Endodermal cell (in vitro differentiated cells): ENCODE data around the gene D2HGDH. TPM values are rescaled to one million over a fixed set of nuclear protein-coding genes. Genes with fewer than 3 reads are reported as not detected.

Source experiments
- DNase-seq: peaks from one replicate; pipeline ENCODE4 v3.0.0-alpha.2; 2017
- H3K27ac ChIP-seq: 2 replicates; pipeline ENCODE4 v1.5.1; 2013; ENCODE audit warnings: mild to moderate bottlenecking, low read depth, low read length, moderate library complexity
- H3K27me3 ChIP-seq: 2 replicates; pipeline ENCODE4 v1.6.1; 2013; ENCODE audit warnings: mild to moderate bottlenecking, low read length, moderate library complexity; ENCODE audit not compliant: insufficient read depth, control insufficient read depth, poor library complexity, severe bottlenecking
- H3K36me3 ChIP-seq: 2 replicates; pipeline ENCODE4 v1.7.0; 2013; ENCODE audit warnings: mild to moderate bottlenecking, low read length, moderate library complexity; ENCODE audit not compliant: control insufficient read depth, insufficient read depth
- H3K4me1 ChIP-seq: one replicate; pipeline ENCODE4 v1.7.0; 2013; ENCODE audit warnings: low read length; ENCODE audit not compliant: control insufficient read depth, insufficient read depth
- H3K4me3 ChIP-seq: 2 replicates; pipeline ENCODE4 v1.5.1; 2013; ENCODE audit warnings: mild to moderate bottlenecking, low read length, moderate library complexity
- H3K9ac ChIP-seq: 2 replicates; pipeline ENCODE4 v1.6.1; 2013; ENCODE audit warnings: mild to moderate bottlenecking, low read length, moderate library complexity; ENCODE audit not compliant: poor library complexity, severe bottlenecking; ENCODE audit errors: extremely low read depth
- H3K9me3 ChIP-seq: 2 replicates; pipeline ENCODE4 v1.6.1; 2013; ENCODE audit warnings: mild to moderate bottlenecking, low read length, moderate library complexity; ENCODE audit not compliant: control insufficient read depth
- H3K27ac Mint-ChIP-seq: 2 replicates; pipeline ENCODE4 v1.8.0; 2020; ENCODE audit warnings: mixed read lengths
- H3K27me3 Mint-ChIP-seq: 2 replicates; pipeline ENCODE4 v1.8.0; 2021; ENCODE audit warnings: mild to moderate bottlenecking, mixed read lengths; ENCODE audit not compliant: insufficient read depth
- H3K36me3 Mint-ChIP-seq: 2 replicates; pipeline ENCODE4 v1.8.0; 2020; ENCODE audit warnings: low read depth, mixed read lengths
- H3K4me1 Mint-ChIP-seq: 2 replicates; pipeline ENCODE4 v1.8.0; 2020; ENCODE audit warnings: mixed read lengths
- H3K4me3 Mint-ChIP-seq: 2 replicates; pipeline ENCODE4 v1.8.0; 2020; ENCODE audit warnings: mild to moderate bottlenecking, moderate library complexity, mixed read lengths
- H3K9me3 Mint-ChIP-seq: 2 replicates; pipeline ENCODE4 v1.8.0; 2020; ENCODE audit warnings: mild to moderate bottlenecking, mixed read lengths
- WGBS, 2 experiments: methylation state at CpG; one replicate each; pipeline versions ENCODE4 v1.1.5 to v1.1.7; 2013; ENCODE audit warnings: missing lambda C conversion rate in 2 of 2, mixed read lengths in 1 of 2; ENCODE audit not compliant: insufficient coverage in 1 of 2, insufficient read length in 1 of 2; 5-methylcytosine and 5-hydroxymethylcytosine counted together
- total RNA-seq, 2 donors: library from RNA; stranded (reverse); fragmentation: NEBNext Ultra II Directional in 1 of 2; extraction: Animal tissue kit (Norgen Biotek cat#: 25700) in 1 of 2; gene quantifications; 2 replicates in 1 of 2; 3 replicates in 1 of 2; pipeline ENCODE4 v1.2.1, GENCODE V29; 2021
- TF ChIP-seq, protein P1 (sequence below): fragments of 200-600 bp; sonication (generic); conservative IDR thresholded peaks from 2 replicates; pipeline ENCODE4 v1.5.0; 2021; ENCODE audit warnings: antibody characterized with exemption, mild to moderate bottlenecking

The D2HGDH gene
- total RNA-seq, 2 donors from 2014 or later = 25.1 to 34.8 TPM

DNA sequence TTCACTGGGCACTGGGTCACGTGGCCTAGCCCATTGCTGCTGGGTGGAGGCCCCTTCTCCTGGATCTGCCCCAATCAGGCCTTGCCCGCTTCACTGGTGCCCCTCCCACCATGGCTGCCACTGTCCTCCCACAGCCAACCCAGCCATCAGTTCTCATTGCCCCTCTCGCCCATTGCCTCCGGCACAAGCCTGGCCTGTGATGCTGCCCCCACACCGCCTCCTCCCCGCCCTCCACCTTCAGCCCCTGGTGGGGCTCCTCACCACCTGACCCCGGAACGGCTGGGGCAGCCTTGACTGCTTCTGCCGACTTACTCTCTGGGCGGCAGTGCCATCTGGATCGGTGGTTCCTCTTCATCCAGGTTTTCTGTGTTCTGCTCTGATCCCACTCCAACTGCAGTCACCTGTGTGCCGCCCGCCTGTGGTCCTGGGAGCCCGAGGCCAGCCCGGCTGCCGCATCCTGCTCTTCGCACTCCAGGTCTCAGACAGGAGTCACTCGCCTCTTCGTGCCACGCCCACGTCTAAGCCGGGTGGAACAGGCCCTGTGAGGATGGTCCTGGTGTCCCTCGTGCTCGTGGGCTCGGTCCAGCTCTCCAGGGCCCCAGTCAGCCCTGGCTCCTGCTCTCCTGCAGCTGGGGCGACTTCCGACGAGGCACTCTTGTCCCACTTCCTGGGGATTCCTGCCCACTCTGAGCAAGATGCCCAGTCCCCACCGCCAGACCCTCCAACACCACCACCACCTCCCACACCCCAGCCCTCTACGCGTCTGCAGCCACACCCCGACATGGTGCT, 14.2 kb downstream of the D2HGDH start:
- Mint-ChIP-seq H3K27ac (no peak overlapping the region), H3K4me3 (no peak overlapping the region), H3K4me1 (no peaks in the 10 kb centered on the region), H3K9me3 (peaks cover 15% of the 10 kb centered on the region), H3K36me3 (peaks cover 56% of the 10 kb centered on the region), H3K27me3 (no peaks in the 10 kb centered on the region)
- H3K27me3 ChIP-seq = no peaks in the 10 kb centered on the region
- H3K27ac ChIP-seq = no peak overlapping the region
- peaks cover 7% of the 10 kb centered on the region for H3K9me3 ChIP-seq
- H3K4me1 ChIP-seq = no peaks in the 10 kb centered on the region
- TF ChIP-seq, protein P1, sequence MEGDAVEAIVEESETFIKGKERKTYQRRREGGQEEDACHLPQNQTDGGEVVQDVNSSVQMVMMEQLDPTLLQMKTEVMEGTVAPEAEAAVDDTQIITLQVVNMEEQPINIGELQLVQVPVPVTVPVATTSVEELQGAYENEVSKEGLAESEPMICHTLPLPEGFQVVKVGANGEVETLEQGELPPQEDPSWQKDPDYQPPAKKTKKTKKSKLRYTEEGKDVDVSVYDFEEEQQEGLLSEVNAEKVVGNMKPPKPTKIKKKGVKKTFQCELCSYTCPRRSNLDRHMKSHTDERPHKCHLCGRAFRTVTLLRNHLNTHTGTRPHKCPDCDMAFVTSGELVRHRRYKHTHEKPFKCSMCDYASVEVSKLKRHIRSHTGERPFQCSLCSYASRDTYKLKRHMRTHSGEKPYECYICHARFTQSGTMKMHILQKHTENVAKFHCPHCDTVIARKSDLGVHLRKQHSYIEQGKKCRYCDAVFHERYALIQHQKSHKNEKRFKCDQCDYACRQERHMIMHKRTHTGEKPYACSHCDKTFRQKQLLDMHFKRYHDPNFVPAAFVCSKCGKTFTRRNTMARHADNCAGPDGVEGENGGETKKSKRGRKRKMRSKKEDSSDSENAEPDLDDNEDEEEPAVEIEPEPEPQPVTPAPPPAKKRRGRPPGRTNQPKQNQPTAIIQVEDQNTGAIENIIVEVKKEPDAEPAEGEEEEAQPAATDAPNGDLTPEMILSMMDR = no peak
- no peak for DNase-seq
- H3K36me3 ChIP-seq = peaks cover 20% of the 10 kb centered on the region
- no peak overlapping the region for H3K4me3 ChIP-seq
- H3K9ac ChIP-seq = no peak overlapping the region
- 93% methylated on average over 20 to 32 of the region's 32 CpGs for WGBS, 2 experiments

DNA sequence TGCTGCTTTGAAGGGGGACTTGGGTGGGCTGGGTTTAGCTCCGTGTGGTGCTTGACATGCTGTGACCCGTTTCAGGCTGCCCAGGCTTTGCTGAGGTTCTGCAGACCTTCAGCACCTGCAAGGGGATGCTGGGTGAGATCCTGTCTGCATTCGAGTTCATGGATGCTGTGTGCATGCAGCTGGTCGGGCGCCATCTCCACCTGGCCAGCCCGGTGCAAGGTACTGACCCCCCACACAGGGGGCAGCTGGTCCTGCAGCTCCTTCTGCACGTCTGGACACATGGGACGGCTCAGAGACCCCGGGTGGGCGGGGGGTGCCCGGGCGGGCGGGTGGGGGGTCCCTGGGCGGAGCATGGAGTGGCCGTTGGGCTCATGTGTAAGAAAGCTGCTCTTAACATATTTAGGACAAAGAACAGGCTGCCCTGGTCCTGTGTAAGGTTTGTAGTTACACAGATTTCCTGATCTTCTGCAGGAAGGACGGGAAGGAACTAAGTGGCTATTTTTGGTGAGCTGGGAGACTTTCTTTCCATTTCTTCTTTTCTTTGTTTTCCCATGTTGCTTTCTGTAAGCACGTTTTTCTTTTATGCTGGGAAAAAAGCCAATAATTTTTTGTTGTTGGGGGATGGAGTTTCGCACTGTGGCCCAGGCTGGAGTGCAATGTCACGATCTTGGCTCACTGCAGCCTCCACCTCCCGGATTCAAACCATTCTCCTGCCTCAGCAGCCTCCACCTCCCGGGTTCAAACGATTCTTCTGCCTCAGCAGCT, 15.8 kb downstream of the D2HGDH start:
- peaks cover 54% of the 10 kb centered on the region for H3K36me3 Mint-ChIP-seq
- Histone ChIP-seq H3K27ac (no peak overlapping the region), H3K9me3 (peaks cover 7% of the 10 kb centered on the region), H3K27me3 (no peaks in the 10 kb centered on the region), H3K4me3 (no peak overlapping the region), H3K9ac (no peak overlapping the region), H3K36me3 (peaks cover 8% of the 10 kb centered on the region), H3K4me1 (no peaks in the 10 kb centered on the region)
- DNase-seq = no peak
- no peak overlapping the region for H3K4me3 Mint-ChIP-seq
- no peak overlapping the region for H3K27ac Mint-ChIP-seq
- peaks cover 15% of the 10 kb centered on the region for H3K9me3 Mint-ChIP-seq
- H3K4me1 Mint-ChIP-seq = no peaks in the 10 kb centered on the region
- TF ChIP-seq, protein P1 = no peak
- WGBS, 2 experiments = 94 to 100% methylated on average over 7 to 22 of the region's 22 CpGs
- no peaks in the 10 kb centered on the region for H3K27me3 Mint-ChIP-seq

DNA sequence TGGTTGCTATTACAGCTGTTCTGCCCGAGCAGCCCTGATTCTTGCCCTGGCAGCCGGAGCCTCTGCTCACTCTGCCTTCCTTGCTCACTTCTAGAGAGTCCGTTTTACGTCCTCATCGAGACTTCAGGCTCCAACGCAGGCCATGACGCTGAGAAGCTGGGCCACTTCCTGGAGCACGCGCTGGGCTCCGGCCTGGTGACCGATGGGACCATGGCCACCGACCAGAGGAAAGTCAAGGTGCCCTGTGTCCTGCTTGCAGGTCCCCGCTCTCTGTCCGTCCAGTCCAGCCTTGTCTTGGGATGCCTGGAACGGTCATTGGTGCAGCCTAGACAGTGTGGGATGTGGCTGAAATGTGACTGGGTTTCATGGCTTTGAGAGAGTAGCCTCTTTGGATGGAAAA, 16.7 kb downstream of the D2HGDH start:
- WGBS, 2 experiments = 94 to 96% methylated on average over 13 to 15 of the region's 15 CpGs
- Mint-ChIP-seq H3K4me1 (no peaks in the 10 kb centered on the region), H3K27me3 (no peaks in the 10 kb centered on the region), H3K36me3 (peaks cover 45% of the 10 kb centered on the region), H3K9me3 (peaks cover 7% of the 10 kb centered on the region), H3K4me3 (no peak overlapping the region), H3K27ac (no peak overlapping the region)
- Histone ChIP-seq H3K4me3 (no peak overlapping the region), H3K27me3 (no peaks in the 10 kb centered on the region), H3K9me3 (no peaks in the 10 kb centered on the region), H3K36me3 (no peaks in the 10 kb centered on the region), H3K27ac (no peak overlapping the region), H3K9ac (no peak overlapping the region), H3K4me1 (no peaks in the 10 kb centered on the region)
- DNase-seq = no peak
- TF ChIP-seq, protein P1 = no peak
